K562 (cell line): ENCODE measurements around the gene BMP10.

ENCODE experiments used
- CBX3 ChIP-seq, 2 experiments: IDR thresholded peaks; 1 replicate in 1 of 2; 2 replicates in 1 of 2; pipeline ENCODE4 v1.6.1; 2012; ENCODE audit warnings: inconsistent platforms in 2 of 2, low read length in 2 of 2, borderline replicate concordance in 1 of 2, control low read depth in 1 of 2
- CBX5 ChIP-seq: IDR thresholded peaks from 2 replicates; pipeline ENCODE4 v1.6.1; 2014; ENCODE audit warnings: low read depth, borderline replicate concordance
- ELF1 ChIP-seq: fragments of 200-800 bp; sonication (Bioruptor generic); IDR thresholded peaks from 2 replicates; pipeline ENCODE4 v1.6.1; 2016; ENCODE audit warnings: missing genetic modification characterization, missing compliant biosample characterization
- EZH2 ChIP-seq: IDR thresholded peaks from 2 replicates; pipeline ENCODE4 v1.6.1; 2012; ENCODE audit warnings: low read depth, mild to moderate bottlenecking, inconsistent platforms, low read length, borderline replicate concordance
- RAD21 ChIP-seq, 2 experiments: fragments of 250-450 bp in 1 of 2; fragments of 450-650 bp in 1 of 2; sonication (Bioruptor Pico) in 1 of 2; formaldehyde crosslinking in 1 of 2; IDR thresholded peaks in 1 of 2; conservative IDR thresholded peaks in 1 of 2; 2 replicates each; pipeline versions ENCODE4 v1.4.0 to v1.8.0; 2020 to 2022; ENCODE audit warnings: mild to moderate bottlenecking in 2 of 2, moderate library complexity in 1 of 2
- RUNX1 ChIP-seq: sonication (generic); IDR thresholded peaks from 2 replicates; pipeline ENCODE4 v1.6.1; 2016; ENCODE audit warnings: antibody characterized with exemption, low read depth
- TF ChIP-seq, protein P1 (sequence below), 3 experiments: IDR thresholded peaks in 2 of 3; conservative IDR thresholded peaks in 1 of 3; 2 replicates each; pipeline ENCODE4 v1.5.1; 2011 to 2012; ENCODE audit warnings: low read length in 3 of 3, mild to moderate bottlenecking in 3 of 3, control low read depth in 2 of 3, improper control_type of control experiment in 1 of 3, inconsistent platforms in 1 of 3, low read depth in 1 of 3, mixed read lengths in 1 of 3, moderate library complexity in 1 of 3; ENCODE audit not compliant: insufficient read depth in 2 of 3
- TF ChIP-seq, protein P2 (sequence below), 2 experiments: fragments of 450-650 bp in 1 of 2; sonication (generic) in 1 of 2; formaldehyde crosslinking in 1 of 2; IDR thresholded peaks in 1 of 2; conservative IDR thresholded peaks in 1 of 2; 2 replicates each; pipeline versions ENCODE4 v1.6.1 to v1.8.1; 2016 to 2023; ENCODE audit warnings: mild to moderate bottlenecking in 2 of 2, moderate library complexity in 2 of 2, inconsistent platforms in 1 of 2, missing genetic modification reagents in 1 of 2

DNA sequence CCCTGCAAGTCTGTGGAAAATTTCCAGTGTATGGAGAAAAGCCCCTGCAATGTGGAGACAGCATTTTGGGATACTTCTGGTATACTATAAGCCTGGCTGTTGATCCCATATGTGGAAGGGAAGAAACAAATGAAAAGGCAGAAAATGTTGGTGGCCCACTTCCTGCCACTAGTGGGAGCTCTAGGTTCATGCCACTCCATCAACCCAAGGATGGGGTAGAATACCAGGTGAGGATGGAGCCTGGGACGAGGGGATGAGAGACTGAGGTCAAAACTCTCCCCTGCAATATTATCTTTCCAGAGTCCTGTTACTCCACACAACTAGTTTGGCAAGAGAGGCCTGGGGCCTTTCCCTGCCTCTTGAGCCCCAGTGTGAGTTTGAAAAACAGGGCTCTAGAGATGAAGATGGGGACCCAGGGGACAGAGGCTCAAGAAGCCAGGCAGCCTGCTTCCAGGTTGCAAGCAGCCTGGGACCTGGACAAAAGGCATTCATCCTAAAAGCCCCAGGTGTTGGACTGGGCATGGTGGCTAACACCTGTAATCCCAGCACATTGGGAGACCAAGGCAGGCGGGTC lies 31.9 kb downstream of the BMP10 start:
- TF ChIP-seq ELF1 (tag) (no peak), EZH2 (no peak), CBX3 (IDR thresholded peaks at IDR 0.05; ENCODE audit: borderline replicate concordance in 1 of 2, low read length in 2 of 2) (peak in 1 of 2 experiments; percentile 98; a peak in 2 of 3 replicates), RAD21 (CRISPR knock-in tag; conservative IDR thresholded peaks at IDR 0.05 in 1 of 2, IDR thresholded peaks at IDR 0.05 in 1 of 2) (peak; percentile 91 to 99), CBX5 (peak; percentile 99), RUNX1 (no peak)
- TF ChIP-seq, protein P1, sequence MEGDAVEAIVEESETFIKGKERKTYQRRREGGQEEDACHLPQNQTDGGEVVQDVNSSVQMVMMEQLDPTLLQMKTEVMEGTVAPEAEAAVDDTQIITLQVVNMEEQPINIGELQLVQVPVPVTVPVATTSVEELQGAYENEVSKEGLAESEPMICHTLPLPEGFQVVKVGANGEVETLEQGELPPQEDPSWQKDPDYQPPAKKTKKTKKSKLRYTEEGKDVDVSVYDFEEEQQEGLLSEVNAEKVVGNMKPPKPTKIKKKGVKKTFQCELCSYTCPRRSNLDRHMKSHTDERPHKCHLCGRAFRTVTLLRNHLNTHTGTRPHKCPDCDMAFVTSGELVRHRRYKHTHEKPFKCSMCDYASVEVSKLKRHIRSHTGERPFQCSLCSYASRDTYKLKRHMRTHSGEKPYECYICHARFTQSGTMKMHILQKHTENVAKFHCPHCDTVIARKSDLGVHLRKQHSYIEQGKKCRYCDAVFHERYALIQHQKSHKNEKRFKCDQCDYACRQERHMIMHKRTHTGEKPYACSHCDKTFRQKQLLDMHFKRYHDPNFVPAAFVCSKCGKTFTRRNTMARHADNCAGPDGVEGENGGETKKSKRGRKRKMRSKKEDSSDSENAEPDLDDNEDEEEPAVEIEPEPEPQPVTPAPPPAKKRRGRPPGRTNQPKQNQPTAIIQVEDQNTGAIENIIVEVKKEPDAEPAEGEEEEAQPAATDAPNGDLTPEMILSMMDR (IDR thresholded peaks at IDR 0.05 in 2 of 3, conservative IDR thresholded peaks at IDR 0.05 in 1 of 3; ENCODE audit: insufficient read depth in 2 of 3, low read depth in 1 of 3, low read length in 3 of 3): peak; percentile 84 to 89 (median 86)
- TF ChIP-seq, protein P2, sequence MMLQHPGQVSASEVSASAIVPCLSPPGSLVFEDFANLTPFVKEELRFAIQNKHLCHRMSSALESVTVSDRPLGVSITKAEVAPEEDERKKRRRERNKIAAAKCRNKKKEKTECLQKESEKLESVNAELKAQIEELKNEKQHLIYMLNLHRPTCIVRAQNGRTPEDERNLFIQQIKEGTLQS (IDR thresholded peaks at IDR 0.05): no peak
- TF ChIP-seq, protein P2 (CRISPR knock-in tag; conservative IDR thresholded peaks at IDR 0.05): no peak
